ENCODE results near the gene GAB1. TPM values are rescaled to one million over a fixed set of nuclear protein-coding genes. Genes with fewer than 3 reads are reported as not detected.
"Not testable (repeated sequence)": the region's sequence is repeated elsewhere in the genome, so short reads cannot be mapped to it uniquely, and the experiment has no call there.

Gene GAB1
- total RNA-seq, 1 experiment from 2014 or later: 14.1 TPM

GRCh38 chr4:143347484-143348111, 10.9 kb downstream of the GAB1 start:
- no peaks in the 10 kb centered on the region for H3K27me3 ChIP-seq (ENCODE audit: control insufficient read depth, insufficient read depth, low read length)
- H3K36me3 ChIP-seq (replicated peaks; ENCODE audit: control insufficient read depth, insufficient read depth, low read length): no peaks in the 10 kb centered on the region
- no peak overlapping the region for H3K4me3 ChIP-seq (ENCODE audit: insufficient read depth, low read depth, low read length)
- no peak for DNase-seq

GRCh38 chr4:143348233-143349077, 11.8 kb downstream of the GAB1 start:
- Histone ChIP-seq H3K27me3 (ENCODE audit: control insufficient read depth, insufficient read depth, low read length) (no peaks in the 10 kb centered on the region), H3K36me3 (replicated peaks; ENCODE audit: control insufficient read depth, insufficient read depth, low read length) (no peaks in the 10 kb centered on the region), H3K4me3 (ENCODE audit: insufficient read depth, low read depth, low read length) (no peak overlapping the region)
- DNase-seq: no peak

DNA sequence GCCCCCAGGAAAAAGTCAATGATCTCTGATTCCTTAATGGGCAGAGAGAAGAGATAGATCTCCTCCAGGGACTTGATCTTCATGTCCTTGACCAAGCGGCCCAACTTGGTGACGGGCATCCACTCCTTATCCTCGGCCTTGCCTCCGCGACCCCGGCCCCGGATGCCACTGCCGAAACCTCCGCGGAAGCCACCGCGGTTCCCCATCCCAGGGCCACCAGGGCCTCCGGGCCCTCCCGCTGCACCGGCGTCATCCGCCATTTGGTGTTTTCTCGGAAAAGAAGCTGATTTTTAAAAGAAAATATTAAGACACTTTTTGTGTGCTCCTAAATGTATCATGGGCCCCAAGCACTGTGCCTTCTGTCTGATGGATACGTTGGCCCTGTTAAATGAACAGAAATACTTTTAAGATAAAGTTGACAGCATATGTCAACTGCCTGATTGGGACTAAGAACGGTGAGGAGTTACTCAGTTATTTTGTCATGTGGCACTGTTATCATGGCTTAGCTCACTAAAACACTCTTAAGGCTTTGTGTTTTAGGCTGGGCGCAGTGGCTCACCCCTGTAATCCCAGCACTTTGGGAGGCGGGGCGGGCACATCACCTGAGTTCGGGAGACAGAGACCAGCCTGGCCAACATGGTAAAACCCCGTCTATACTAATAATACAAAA, 13.3 kb downstream of the GAB1 start:
- DNase-seq; H3K36me3 ChIP-seq (replicated peaks; ENCODE audit: control insufficient read depth, insufficient read depth, low read length); H3K4me3 ChIP-seq (ENCODE audit: insufficient read depth, low read depth, low read length); H3K27me3 ChIP-seq (ENCODE audit: control insufficient read depth, insufficient read depth, low read length): not testable (repeated sequence)

DNA sequence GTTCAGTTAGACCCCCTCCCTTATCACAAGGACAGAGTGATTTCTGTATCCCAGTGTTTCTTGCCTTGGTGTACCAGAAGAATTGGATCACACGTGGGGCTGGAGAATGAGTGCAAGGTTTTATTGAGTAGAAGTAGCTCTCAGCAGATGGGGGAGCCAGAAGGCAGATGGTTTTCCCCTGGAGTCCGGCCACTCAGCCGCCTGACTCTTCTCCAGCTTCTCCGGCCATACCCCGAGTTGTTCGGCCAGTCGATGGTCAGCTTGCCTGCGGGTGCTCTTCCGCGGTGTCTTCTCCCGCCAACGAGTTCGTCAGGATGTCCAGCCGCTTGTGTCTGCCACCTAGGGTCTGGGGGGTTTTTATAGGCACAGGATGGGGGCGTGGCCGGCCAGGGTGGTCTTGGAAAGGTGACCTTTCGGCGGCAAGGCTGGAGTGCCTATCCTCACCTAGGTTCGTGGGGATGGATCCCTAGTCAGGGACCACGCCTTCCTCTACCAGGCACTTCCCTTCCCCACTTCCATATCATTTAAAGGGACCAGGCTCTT, 14.5 kb downstream of the GAB1 start:
- H3K27me3 ChIP-seq (ENCODE audit: control insufficient read depth, insufficient read depth, low read length): no peaks in the 10 kb centered on the region
- DNase-seq: no peak
- peak overlapping the region; percentile 23; the same call in 1 of the 2 replicates for H3K4me3 ChIP-seq (ENCODE audit: insufficient read depth, low read depth, low read length)

DNA sequence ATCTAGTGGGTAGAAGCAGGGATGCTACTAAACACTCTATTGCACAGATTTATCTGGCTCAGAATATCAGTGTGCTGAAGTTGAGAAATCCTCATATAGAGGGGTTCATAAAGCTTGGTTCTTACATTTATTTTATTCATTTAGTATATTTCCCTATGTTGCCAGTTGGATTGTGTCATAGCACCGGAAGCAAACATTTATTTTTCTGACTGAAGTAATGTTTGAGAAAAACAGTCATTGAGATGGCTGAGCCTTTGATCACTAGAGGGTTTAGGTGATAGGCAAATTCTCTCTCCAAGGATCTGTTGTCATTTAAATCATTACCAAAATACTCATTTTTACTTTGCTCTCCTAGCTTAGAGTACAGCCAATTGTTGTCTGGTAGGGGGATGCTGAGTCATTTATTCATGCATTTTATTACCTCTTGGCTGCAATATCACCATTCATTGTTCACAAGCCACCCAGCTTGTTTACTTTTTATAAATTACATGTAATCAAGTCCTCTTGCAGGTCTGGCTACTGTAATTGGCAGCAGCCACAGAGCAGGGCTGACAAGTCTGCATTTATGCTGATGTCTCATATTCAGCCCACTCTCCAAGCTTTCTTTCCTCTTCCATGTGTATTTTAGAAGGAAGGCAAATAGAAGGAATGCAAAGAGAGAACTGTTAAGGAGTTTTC, 15.2 kb downstream of the GAB1 start:
- no peaks in the 10 kb centered on the region for H3K27me3 ChIP-seq (ENCODE audit: control insufficient read depth, insufficient read depth, low read length)
- DNase-seq: no peak
- no peak overlapping the region for H3K4me3 ChIP-seq (ENCODE audit: insufficient read depth, low read depth, low read length)
- no peaks in the 10 kb centered on the region for H3K36me3 ChIP-seq (replicated peaks; ENCODE audit: control insufficient read depth, insufficient read depth, low read length)

More for the DNA sequence above, 14.5 kb downstream of the GAB1 start:
- no peaks in the 10 kb centered on the region for H3K36me3 ChIP-seq (replicated peaks; ENCODE audit: control insufficient read depth, insufficient read depth, low read length)

- H3K4me3 ChIP-seq (ENCODE audit: insufficient read depth, low read depth, low read length): no peak overlapping the region
- no peaks in the 10 kb centered on the region for H3K27me3 ChIP-seq (ENCODE audit: control insufficient read depth, insufficient read depth, low read length)
- no peak for DNase-seq
Measured at GRCh38 chr4:143352720-143353119, 16.0 kb downstream of the GAB1 start.

DNA sequence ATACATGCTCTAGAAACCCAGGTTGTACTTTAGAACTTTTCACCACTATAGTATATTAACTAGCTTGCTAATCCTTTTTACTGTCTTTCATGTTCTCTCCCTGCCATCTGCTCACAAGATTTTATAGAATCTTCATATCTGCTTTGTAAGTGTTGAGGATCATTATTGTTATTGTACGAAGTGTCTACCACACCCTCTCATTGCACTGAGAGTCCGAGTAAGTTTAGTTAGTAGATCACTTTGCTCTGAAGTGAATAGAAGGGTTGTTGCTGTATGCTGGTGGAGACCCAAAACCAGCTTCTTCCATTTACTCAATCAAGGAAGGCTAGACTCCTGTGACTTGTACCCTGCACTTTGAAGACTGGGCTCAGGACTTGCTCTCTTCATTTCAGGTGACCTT, 17.1 kb downstream of the GAB1 start:
- no peak for DNase-seq
- Histone ChIP-seq H3K36me3 (replicated peaks; ENCODE audit: control insufficient read depth, insufficient read depth, low read length) (no peaks in the 10 kb centered on the region), H3K4me3 (ENCODE audit: insufficient read depth, low read depth, low read length) (no peak overlapping the region), H3K27me3 (ENCODE audit: control insufficient read depth, insufficient read depth, low read length) (no peaks in the 10 kb centered on the region)

More at GRCh38 chr4:143352720-143353119, 16.0 kb downstream of the GAB1 start:
- no peaks in the 10 kb centered on the region for H3K36me3 ChIP-seq (replicated peaks; ENCODE audit: control insufficient read depth, insufficient read depth, low read length)

- no peaks in the 10 kb centered on the region for H3K27me3 ChIP-seq (ENCODE audit: control insufficient read depth, insufficient read depth, low read length)
- H3K4me3 ChIP-seq (ENCODE audit: insufficient read depth, low read depth, low read length): no peak overlapping the region
- no peak for DNase-seq
- H3K36me3 ChIP-seq (replicated peaks; ENCODE audit: control insufficient read depth, insufficient read depth, low read length): no peaks in the 10 kb centered on the region
Measured at GRCh38 chr4:143354990-143355389, 18.3 kb downstream of the GAB1 start.

DNA sequence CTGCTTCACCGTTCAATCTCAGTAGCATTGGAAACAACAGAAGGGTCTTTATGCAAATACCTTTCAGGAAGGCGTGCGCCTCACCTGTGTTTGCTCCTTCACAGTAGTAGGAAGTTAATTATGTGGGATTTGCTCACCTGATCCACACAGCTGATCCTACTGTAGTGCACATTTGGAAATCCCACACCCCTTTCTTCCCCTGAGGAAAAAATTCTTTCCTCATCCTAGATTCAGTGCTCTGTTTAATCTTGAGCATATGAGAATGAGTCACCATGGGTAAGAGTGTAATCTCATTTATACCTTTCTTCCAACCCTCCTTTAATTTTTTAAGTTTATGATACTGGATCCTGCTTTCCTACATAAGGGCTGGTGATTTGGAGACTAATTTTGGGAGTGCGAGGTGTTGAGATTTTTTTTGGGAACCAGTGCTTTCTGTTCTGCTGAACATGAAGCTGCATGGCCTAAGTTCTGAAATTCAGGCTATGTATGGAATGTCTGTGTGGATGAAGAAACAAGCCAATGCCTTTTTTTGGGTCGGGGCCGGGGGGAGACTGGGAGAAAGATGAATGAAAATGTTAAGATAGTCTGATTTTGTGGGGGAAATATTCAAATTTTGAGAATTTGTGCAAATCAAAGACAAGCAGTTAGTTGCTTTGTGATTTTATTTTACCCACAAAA, 19.0 kb downstream of the GAB1 start:
- Histone ChIP-seq H3K36me3 (replicated peaks; ENCODE audit: control insufficient read depth, insufficient read depth, low read length) (no peaks in the 10 kb centered on the region), H3K4me3 (ENCODE audit: insufficient read depth, low read depth, low read length) (no peak overlapping the region), H3K27me3 (ENCODE audit: control insufficient read depth, insufficient read depth, low read length) (no peaks in the 10 kb centered on the region)
- no peak for DNase-seq

GRCh38 chr4:143356493-143356892, 19.8 kb downstream of the GAB1 start:
- Histone ChIP-seq H3K4me3 (ENCODE audit: insufficient read depth, low read depth, low read length) (no peak overlapping the region), H3K36me3 (replicated peaks; ENCODE audit: control insufficient read depth, insufficient read depth, low read length) (no peaks in the 10 kb centered on the region), H3K27me3 (ENCODE audit: control insufficient read depth, insufficient read depth, low read length) (no peaks in the 10 kb centered on the region)
- no peak for DNase-seq

DNA sequence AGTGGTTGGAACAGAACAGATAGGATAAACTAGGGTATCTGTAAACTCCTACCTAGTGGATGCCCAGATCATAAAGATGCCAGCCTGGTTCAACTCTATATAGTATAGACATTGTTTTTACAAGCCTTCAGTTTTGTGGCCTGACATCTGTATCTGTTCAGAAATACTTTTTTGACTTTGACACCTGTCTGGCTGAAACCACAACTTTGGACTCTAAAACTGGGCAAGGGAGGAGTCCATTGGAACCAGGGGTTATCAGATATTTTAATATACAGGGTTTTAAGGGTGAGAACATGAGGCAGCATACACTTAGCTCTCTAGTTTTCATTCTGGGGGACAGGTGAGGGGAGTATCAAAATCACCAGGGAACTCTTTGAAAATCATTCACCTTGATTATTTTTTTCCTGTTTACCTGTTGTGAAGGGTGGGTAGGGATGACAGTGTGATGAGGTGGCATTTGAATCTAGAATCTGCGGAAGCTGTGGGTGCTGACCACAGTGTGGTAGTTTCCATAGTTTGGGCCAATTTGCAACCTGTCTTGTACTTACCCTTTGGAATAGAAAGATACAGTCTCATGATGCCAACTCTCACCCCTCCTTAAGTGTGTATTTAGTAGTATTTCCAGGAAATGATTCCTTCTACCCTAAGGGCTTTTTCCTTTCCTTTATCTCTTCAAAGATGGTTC, 20.6 kb downstream of the GAB1 start:
- no peak overlapping the region for H3K4me3 ChIP-seq (ENCODE audit: insufficient read depth, low read depth, low read length)
- H3K36me3 ChIP-seq (replicated peaks; ENCODE audit: control insufficient read depth, insufficient read depth, low read length): no peaks in the 10 kb centered on the region
- H3K27me3 ChIP-seq (ENCODE audit: control insufficient read depth, insufficient read depth, low read length): no peaks in the 10 kb centered on the region
- DNase-seq: no peak

GRCh38 chr4:143358419-143358818, 21.7 kb downstream of the GAB1 start:
- Histone ChIP-seq H3K4me3 (ENCODE audit: insufficient read depth, low read depth, low read length) (no peak overlapping the region), H3K27me3 (ENCODE audit: control insufficient read depth, insufficient read depth, low read length) (no peaks in the 10 kb centered on the region), H3K36me3 (replicated peaks; ENCODE audit: control insufficient read depth, insufficient read depth, low read length) (no peaks in the 10 kb centered on the region)
- no peak for DNase-seq

DNA sequence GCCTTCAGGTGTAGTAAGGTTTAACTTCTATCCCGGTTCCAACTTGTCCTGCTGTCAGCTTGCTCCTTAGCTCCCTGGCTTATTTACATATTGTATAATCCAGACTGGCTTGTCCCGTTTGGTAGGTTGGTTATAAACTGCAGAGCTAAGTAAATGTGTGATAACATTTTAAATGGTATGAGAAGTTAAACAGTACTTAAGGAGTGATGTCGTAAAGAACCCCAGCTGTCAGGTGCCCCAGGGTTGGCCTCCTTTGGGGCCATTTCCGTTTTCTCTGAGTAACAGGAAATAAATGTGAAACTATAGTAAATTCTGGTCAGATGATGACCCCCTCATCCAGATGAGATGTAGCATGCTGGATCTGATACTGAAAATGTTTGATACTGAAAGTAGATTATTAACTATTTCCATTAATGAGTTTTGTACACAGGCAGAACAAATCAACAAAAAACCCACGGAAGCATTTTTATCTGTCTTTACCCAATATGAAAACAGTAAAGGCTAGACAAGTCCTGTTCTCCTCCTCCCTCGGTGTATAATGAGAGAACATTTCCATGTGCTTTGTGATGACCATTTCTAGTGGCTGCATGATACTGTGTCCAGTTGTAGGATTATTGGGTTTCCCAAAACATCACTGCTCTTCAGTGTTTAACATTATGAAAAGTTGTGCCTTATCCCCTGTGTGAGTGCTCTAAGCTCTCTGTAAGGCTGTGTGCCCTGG, 22.4 kb downstream of the GAB1 start:
- Histone ChIP-seq H3K36me3 (replicated peaks; ENCODE audit: control insufficient read depth, insufficient read depth, low read length) (no peaks in the 10 kb centered on the region), H3K4me3 (ENCODE audit: insufficient read depth, low read depth, low read length) (no peak overlapping the region), H3K27me3 (ENCODE audit: control insufficient read depth, insufficient read depth, low read length) (no peaks in the 10 kb centered on the region)
- no peak for DNase-seq
